Measurements from ENCODE around the gene ROR1. TPM values are rescaled to one million over a fixed set of nuclear protein-coding genes. Genes with fewer than 3 reads are reported as not detected.

Gene ROR1
- total and polyA plus RNA-seq, 10 of the 15 experiments (the other 5 are each of a cell fraction or from before 2014, with no cell fraction given): 0.02 to 0.08 (median 0.05) TPM; not detected in 6

DNA sequence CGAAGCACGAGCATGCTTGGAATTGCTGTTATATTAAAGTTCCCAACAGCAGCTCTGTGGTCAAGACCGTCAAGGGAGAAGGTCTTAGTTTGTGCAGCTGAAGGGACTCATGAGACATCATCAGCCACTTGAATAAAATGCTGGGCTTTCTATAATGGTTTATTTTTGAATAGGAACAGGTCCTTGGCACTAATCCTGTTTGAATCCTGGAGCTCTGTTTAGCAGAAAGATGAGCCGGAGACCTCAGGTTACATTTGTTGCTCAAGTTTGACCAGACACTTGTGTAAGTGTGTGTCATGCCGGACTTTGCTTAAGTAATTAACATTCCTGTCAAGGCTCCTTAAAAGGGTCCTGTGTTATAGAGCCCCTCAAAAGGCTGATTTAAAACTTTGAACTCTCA lies 186.5 kb downstream of the ROR1 start:
- 51% methylated on average over 5 of the region's 5 CpGs for WGBS (ENCODE audit: insufficient coverage, insufficient replicate concordance, low lambda C conversion rate, missing lambda C conversion rate)
- no peak overlapping the region for H3K4me2 ChIP-seq (ENCODE audit: control insufficient read depth, insufficient read depth)
- ChIA-PET RAD21 (ENCODE audit: unreplicated experiment) (no interaction called here), CTCF (no interaction called here), SMC1A (ENCODE audit: uncharacterized antibody, unreplicated experiment) (no interaction called here), POLR2A (no interaction called here)
- DNase-seq (ENCODE audit: low read depth, low spot score): no peak
- ATAC-seq: no peak
- H4K20me1 ChIP-seq (ENCODE audit: control insufficient read depth, insufficient read depth): no peaks in the 10 kb centered on the region
- no peaks in the 10 kb centered on the region for H3K9me3 ChIP-seq (replicated peaks; ENCODE audit: control insufficient read depth, insufficient read depth, low read length)
- no peak overlapping the region for H3K9ac ChIP-seq (ENCODE audit: control insufficient read depth, insufficient read depth, low read length)
- H3K27ac ChIP-seq (ENCODE audit: control insufficient read depth, insufficient read depth): no peak overlapping the region
- H3K4me3 ChIP-seq: no peak overlapping the region
- no peaks in the 10 kb centered on the region for H3K36me3 ChIP-seq (ENCODE audit: control insufficient read depth in 2 of 2, insufficient read depth in 2 of 2, low read length in 1 of 2)
- no peak overlapping the region for H2AFZ ChIP-seq (ENCODE audit: control insufficient read depth, low read depth, low read length)
- BruUV-seq (replicated peaks): no TSS peak
- no peaks in the 10 kb centered on the region for H3K4me1 ChIP-seq (ENCODE audit: control insufficient read depth, insufficient read depth, low read length)
- peaks cover 1 to 3% of the 10 kb centered on the region in 2 experiments; a peak in 3 of 4 replicates for H3K27me3 ChIP-seq (replicated peaks in 1 of 2; ENCODE audit: control insufficient read depth in 2 of 2, insufficient read depth in 2 of 2, low read length in 1 of 2)
- intact Hi-C loops (cut with micrococcal nuclease; ENCODE audit: unreplicated experiment) (no loop called here), in situ Hi-C loops (cut with MboI) (no loop called here)
- H3K79me2 ChIP-seq (ENCODE audit: control insufficient read depth, insufficient read depth, low read length): no peaks in the 10 kb centered on the region
- FAIRE-seq: no peak
- TF ChIP-seq, protein P1, sequence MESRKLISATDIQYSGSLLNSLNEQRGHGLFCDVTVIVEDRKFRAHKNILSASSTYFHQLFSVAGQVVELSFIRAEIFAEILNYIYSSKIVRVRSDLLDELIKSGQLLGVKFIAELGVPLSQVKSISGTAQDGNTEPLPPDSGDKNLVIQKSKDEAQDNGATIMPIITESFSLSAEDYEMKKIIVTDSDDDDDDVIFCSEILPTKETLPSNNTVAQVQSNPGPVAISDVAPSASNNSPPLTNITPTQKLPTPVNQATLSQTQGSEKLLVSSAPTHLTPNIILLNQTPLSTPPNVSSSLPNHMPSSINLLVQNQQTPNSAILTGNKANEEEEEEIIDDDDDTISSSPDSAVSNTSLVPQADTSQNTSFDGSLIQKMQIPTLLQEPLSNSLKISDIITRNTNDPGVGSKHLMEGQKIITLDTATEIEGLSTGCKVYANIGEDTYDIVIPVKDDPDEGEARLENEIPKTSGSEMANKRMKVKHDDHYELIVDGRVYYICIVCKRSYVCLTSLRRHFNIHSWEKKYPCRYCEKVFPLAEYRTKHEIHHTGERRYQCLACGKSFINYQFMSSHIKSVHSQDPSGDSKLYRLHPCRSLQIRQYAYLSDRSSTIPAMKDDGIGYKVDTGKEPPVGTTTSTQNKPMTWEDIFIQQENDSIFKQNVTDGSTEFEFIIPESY (IDR thresholded peaks at IDR 0.05): no peak
- no peak for TF ChIP-seq CREB1 (IDR thresholded peaks at IDR 0.05; ENCODE audit: low read depth)
- TF ChIP-seq, protein P2, sequence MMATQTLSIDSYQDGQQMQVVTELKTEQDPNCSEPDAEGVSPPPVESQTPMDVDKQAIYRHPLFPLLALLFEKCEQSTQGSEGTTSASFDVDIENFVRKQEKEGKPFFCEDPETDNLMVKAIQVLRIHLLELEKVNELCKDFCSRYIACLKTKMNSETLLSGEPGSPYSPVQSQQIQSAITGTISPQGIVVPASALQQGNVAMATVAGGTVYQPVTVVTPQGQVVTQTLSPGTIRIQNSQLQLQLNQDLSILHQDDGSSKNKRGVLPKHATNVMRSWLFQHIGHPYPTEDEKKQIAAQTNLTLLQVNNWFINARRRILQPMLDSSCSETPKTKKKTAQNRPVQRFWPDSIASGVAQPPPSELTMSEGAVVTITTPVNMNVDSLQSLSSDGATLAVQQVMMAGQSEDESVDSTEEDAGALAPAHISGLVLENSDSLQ (IDR thresholded peaks at IDR 0.05): no peak
- no peak for TF ChIP-seq TAF1 (IDR thresholded peaks at IDR 0.05; ENCODE audit: borderline replicate concordance, low read depth, low read length)
- TF ChIP-seq, protein P3, sequence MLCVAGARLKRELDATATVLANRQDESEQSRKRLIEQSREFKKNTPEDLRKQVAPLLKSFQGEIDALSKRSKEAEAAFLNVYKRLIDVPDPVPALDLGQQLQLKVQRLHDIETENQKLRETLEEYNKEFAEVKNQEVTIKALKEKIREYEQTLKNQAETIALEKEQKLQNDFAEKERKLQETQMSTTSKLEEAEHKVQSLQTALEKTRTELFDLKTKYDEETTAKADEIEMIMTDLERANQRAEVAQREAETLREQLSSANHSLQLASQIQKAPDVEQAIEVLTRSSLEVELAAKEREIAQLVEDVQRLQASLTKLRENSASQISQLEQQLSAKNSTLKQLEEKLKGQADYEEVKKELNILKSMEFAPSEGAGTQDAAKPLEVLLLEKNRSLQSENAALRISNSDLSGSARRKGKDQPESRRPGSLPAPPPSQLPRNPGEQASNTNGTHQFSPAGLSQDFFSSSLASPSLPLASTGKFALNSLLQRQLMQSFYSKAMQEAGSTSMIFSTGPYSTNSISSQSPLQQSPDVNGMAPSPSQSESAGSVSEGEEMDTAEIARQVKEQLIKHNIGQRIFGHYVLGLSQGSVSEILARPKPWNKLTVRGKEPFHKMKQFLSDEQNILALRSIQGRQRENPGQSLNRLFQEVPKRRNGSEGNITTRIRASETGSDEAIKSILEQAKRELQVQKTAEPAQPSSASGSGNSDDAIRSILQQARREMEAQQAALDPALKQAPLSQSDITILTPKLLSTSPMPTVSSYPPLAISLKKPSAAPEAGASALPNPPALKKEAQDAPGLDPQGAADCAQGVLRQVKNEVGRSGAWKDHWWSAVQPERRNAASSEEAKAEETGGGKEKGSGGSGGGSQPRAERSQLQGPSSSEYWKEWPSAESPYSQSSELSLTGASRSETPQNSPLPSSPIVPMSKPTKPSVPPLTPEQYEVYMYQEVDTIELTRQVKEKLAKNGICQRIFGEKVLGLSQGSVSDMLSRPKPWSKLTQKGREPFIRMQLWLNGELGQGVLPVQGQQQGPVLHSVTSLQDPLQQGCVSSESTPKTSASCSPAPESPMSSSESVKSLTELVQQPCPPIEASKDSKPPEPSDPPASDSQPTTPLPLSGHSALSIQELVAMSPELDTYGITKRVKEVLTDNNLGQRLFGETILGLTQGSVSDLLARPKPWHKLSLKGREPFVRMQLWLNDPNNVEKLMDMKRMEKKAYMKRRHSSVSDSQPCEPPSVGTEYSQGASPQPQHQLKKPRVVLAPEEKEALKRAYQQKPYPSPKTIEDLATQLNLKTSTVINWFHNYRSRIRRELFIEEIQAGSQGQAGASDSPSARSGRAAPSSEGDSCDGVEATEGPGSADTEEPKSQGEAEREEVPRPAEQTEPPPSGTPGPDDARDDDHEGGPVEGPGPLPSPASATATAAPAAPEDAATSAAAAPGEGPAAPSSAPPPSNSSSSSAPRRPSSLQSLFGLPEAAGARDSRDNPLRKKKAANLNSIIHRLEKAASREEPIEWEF (IDR thresholded peaks at IDR 0.05; ENCODE audit: insufficient replicate concordance, low read depth, low read length): no peak
- TF ChIP-seq, protein P4, sequence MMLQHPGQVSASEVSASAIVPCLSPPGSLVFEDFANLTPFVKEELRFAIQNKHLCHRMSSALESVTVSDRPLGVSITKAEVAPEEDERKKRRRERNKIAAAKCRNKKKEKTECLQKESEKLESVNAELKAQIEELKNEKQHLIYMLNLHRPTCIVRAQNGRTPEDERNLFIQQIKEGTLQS (IDR thresholded peaks at IDR 0.05; ENCODE audit: borderline replicate concordance, extremely low read depth, low read depth, low read length): no peak
- TF ChIP-seq, protein P5, sequence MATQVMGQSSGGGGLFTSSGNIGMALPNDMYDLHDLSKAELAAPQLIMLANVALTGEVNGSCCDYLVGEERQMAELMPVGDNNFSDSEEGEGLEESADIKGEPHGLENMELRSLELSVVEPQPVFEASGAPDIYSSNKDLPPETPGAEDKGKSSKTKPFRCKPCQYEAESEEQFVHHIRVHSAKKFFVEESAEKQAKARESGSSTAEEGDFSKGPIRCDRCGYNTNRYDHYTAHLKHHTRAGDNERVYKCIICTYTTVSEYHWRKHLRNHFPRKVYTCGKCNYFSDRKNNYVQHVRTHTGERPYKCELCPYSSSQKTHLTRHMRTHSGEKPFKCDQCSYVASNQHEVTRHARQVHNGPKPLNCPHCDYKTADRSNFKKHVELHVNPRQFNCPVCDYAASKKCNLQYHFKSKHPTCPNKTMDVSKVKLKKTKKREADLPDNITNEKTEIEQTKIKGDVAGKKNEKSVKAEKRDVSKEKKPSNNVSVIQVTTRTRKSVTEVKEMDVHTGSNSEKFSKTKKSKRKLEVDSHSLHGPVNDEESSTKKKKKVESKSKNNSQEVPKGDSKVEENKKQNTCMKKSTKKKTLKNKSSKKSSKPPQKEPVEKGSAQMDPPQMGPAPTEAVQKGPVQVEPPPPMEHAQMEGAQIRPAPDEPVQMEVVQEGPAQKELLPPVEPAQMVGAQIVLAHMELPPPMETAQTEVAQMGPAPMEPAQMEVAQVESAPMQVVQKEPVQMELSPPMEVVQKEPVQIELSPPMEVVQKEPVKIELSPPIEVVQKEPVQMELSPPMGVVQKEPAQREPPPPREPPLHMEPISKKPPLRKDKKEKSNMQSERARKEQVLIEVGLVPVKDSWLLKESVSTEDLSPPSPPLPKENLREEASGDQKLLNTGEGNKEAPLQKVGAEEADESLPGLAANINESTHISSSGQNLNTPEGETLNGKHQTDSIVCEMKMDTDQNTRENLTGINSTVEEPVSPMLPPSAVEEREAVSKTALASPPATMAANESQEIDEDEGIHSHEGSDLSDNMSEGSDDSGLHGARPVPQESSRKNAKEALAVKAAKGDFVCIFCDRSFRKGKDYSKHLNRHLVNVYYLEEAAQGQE (IDR thresholded peaks at IDR 0.05; ENCODE audit: low read depth, low read length): no peak
- no peak for TF ChIP-seq SREBF2 (IDR thresholded peaks at IDR 0.05; ENCODE audit: low read length)
- TF ChIP-seq CEBPB (IDR thresholded peaks at IDR 0.05; ENCODE audit: borderline replicate concordance in 1 of 2, low read depth in 2 of 2, low read length in 2 of 2): no peak
- no peak for TF ChIP-seq SMARCA5 (IDR thresholded peaks at IDR 0.05)
- TF ChIP-seq PAX8 (IDR thresholded peaks at IDR 0.05): no peak
- no peak for TF ChIP-seq RELA (IDR thresholded peaks at IDR 0.05; ENCODE audit: borderline replicate concordance, partially characterized antibody)
